HUES48 (cell line): ENCODE measurements around the gene CCHCR1.

ENCODE experiments used
- H3K27ac ChIP-seq: one replicate; pipeline ENCODE4 v1.7.0; 2013; ENCODE audit warnings: low read depth, low read length, inconsistent platforms
- H3K27me3 ChIP-seq: 2 replicates; pipeline ENCODE4 v1.6.1; 2013; ENCODE audit warnings: mild to moderate bottlenecking, low read length; ENCODE audit not compliant: control insufficient read depth, insufficient read depth
- H3K36me3 ChIP-seq: 2 replicates; pipeline ENCODE4 v1.6.1; 2013; ENCODE audit warnings: low read length; ENCODE audit not compliant: control insufficient read depth, insufficient read depth
- H3K4me1 ChIP-seq: 2 replicates; pipeline ENCODE4 v1.6.1; 2013; ENCODE audit warnings: mild to moderate bottlenecking, low read length; ENCODE audit not compliant: control insufficient read depth, insufficient read depth
- H3K4me3 ChIP-seq: 2 replicates; pipeline ENCODE4 v1.5.1; 2013; ENCODE audit warnings: mild to moderate bottlenecking, low read depth, low read length
- H3K9ac ChIP-seq: 2 replicates; pipeline ENCODE4 v1.6.1; 2013; ENCODE audit warnings: mild to moderate bottlenecking, low read depth, low read length, moderate library complexity
- H3K9me3 ChIP-seq: 2 replicates; pipeline ENCODE4 v1.6.1; 2013; ENCODE audit warnings: low read length; ENCODE audit not compliant: control insufficient read depth, insufficient read depth

The CCHCR1 gene

DNA sequence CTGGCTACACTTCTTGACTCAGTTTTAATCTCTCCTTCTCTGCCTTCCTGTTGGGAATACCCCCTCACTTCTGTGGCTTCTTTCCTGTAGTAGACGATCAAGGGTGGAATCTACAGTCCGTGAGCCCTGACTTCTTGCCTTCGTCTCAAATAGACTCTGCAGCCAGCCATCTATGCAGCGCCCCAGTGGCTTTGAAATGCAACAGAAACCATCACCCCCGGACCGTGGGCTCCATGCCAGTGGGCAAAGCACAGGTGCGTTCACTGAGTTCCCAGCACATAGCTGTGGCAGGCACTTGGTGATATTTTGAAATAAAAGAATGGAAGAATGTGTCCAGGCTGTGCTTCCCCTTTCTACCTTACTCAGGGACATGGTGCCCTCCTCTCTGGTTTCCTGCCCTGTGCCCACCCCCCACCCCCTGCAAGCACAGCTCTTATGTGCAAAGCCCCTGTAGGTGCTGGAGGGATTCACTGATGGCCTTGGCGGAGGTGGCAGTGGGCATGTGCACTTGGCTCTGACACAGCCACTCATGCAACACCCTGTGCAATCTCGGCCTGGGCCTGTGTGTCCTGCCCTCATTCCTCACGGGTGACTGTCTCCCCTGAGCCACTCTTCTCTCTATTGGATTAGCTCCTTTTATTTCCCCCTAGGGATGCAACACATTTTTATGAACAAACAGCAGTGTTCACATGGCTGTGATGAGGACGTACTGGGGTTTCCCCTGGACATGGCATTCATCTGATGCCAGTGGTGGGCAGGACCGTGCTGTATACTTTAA lies 31.8 kb downstream of the CCHCR1 start:
- H3K9ac ChIP-seq = no peak overlapping the region
- no peaks in the 10 kb centered on the region for H3K36me3 ChIP-seq
- H3K4me1 ChIP-seq = peaks cover 4% of the 10 kb centered on the region; the same call in 1 of the 2 replicates
- no peaks in the 10 kb centered on the region for H3K9me3 ChIP-seq
- no peak overlapping the region for H3K27ac ChIP-seq
- no peaks in the 10 kb centered on the region for H3K27me3 ChIP-seq
- H3K4me3 ChIP-seq = no peak overlapping the region

DNA sequence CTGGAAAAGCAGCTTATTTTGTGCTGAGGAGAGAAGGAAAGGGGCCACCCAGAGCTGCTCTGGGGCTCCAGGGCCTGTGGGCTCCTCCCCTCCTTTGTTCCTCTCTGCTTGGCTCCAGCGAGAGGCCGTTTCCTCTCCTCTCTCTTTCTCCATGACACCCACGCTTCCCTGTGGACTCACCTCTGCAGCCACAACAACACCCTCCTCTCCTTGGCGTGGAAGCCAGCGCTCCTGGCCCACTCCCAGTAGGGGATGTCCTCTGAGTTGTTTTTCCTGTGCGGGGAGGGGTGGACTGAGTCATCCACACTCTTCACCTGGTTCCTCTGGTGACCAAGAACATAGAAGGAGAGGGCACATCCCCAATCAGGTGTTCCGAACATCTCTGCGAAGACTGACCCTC lies 32.4 kb downstream of the CCHCR1 start:
- Histone ChIP-seq H3K4me3 (no peak overlapping the region), H3K9ac (no peak overlapping the region), H3K9me3 (no peaks in the 10 kb centered on the region), H3K27me3 (no peaks in the 10 kb centered on the region), H3K27ac (peak overlapping the region; percentile 48), H3K36me3 (no peaks in the 10 kb centered on the region), H3K4me1 (peaks cover 4% of the 10 kb centered on the region; the same call in 1 of the 2 replicates)

- no peaks in the 10 kb centered on the region for H3K36me3 ChIP-seq
- H3K27me3 ChIP-seq = no peaks in the 10 kb centered on the region
- no peak overlapping the region for H3K9ac ChIP-seq
- H3K4me3 ChIP-seq = no peak overlapping the region
- no peak overlapping the region for H3K27ac ChIP-seq
- H3K9me3 ChIP-seq = no peaks in the 10 kb centered on the region
- H3K4me1 ChIP-seq = peaks cover 4% of the 10 kb centered on the region; the same call in 1 of the 2 replicates
Observed at GRCh38 chr6:31122791-31123706, 34.6 kb downstream of the CCHCR1 start.

DNA sequence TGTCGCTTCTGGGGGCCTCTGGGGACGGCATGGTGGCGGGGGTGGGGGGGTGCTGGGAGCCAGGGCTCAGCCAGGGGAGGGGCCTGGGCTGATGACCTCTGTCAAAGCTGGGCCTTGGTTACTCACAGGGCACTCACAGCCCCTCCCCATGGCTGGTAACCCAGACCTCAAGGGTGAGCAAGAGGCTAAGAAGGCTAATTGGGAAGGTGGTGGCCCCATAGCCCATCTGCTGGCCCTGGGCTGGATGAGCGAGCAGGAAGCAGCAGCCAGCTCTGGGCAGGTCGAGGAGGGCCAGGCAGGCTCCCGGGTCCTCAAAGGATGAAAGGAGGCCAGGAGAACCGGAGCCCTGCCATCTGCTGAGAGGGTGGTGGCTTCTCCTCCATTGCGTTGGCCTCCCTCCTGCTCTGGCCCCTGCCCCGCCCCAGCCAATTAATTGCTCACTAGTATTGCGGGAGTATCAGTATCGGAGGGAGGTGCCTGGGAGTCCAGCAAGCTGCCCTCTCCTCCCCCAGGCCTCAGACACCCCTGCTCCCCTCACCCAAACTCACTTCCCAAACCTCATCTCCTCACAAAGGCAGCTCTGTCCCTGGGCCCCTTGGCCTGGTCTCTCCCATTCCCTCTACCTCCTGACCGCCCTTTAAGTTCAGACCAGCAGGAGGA lies 36.3 kb downstream of the CCHCR1 start:
- H3K9me3 ChIP-seq = no peaks in the 10 kb centered on the region
- H3K4me3 ChIP-seq = no peak overlapping the region
- H3K27ac ChIP-seq = no peak overlapping the region
- no peaks in the 10 kb centered on the region for H3K36me3 ChIP-seq
- H3K27me3 ChIP-seq = no peaks in the 10 kb centered on the region
- peaks cover 4% of the 10 kb centered on the region; the same call in 1 of the 2 replicates for H3K4me1 ChIP-seq
- no peak overlapping the region for H3K9ac ChIP-seq

DNA sequence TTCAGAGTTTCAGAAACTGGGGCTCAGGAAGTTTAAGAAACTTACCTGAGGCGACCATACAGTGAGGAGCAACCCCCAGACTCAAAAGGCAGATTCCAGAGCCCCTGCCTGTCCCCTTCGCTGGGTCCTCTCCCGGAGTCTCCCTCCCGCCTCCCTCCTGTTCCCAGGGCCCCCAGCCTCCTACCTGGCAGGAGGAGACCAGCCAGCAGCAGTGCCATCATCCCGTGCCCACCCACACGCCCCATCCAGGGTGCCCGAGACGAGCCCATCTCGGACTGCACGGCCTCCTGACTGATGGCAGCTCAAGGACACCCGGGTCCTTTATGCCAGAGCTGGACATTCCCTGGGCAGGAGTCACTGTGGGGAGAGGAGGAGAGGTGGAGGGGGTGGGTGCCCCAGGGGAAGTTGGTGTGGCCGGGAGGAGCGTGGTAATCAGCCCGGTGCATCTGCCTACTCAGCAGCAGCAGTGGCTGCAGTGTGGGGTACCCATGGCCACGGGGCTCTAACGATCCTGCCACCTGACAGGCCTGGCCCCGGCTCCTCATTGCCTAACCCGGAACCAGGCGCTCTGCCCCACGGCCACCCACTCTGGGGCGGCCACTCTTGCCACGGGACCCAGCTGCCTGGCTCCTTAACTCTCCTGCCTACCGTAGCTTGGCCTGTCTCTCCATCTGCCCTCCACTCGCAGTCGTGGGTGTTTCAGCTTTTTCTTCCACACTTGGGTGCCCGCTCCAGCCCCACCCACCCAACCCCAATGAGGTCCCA lies 37.3 kb downstream of the CCHCR1 start, which contains the start of gene CDSN:
CDSN (minus strand) TSS at position 296 of the 765 bp plus-strand sequence; CDS start at position 269, 27 bp downstream.
- Histone ChIP-seq H3K36me3 (no peaks in the 10 kb centered on the region), H3K27me3 (no peaks in the 10 kb centered on the region), H3K9me3 (no peaks in the 10 kb centered on the region), H3K4me3 (no peak within 1 kb of the TSS), H3K4me1 (peaks cover 4% of the 10 kb centered on the region; the same call in 1 of the 2 replicates), H3K27ac (no peak within 1 kb of the TSS), H3K9ac (no peak within 1 kb of the TSS)

- Histone ChIP-seq H3K9ac (no peak overlapping the region), H3K4me1 (peaks cover 10% of the 10 kb centered on the region), H3K36me3 (no peaks in the 10 kb centered on the region), H3K4me3 (no peak overlapping the region), H3K27me3 (no peaks in the 10 kb centered on the region), H3K27ac (no peak overlapping the region), H3K9me3 (no peaks in the 10 kb centered on the region)
Observed at GRCh38 chr6:31118178-31118577, 39.4 kb downstream of the CCHCR1 start.

DNA sequence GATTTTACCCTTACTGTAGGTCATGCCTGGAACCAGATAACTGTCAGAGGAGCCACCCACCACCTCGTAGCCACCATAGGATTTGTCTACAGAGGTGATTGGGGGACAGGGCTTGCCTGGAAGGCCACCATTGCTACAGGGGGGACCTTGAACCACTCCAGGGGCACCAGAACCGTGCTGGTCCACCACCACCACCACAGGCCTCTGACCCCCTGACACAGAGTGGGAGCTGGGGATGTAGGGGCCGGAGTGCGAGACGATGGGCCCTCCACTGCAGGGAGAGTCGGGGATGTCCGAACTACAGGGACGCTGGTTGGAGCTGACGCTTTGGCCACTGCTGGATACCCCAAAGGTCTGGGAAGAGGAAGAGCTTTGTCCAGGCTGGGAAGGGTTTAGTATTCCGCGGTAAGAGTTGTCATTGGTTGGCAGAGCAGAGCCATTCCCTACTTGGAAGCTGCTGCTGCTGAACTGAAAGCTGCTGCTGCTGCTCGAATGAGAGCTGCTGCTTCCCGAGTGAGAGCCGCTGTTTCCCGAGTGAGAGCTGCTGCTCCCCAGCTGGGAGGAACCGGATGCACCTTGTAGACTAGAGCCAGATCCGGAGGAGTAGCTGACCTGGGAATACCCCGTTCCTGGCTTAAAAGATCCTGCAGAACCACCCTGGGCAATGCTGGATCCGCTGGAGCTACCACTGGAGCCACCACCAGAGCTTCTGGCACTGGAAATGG lies 40.8 kb downstream of the CCHCR1 start:
- Histone ChIP-seq H3K4me1 (peaks cover 10% of the 10 kb centered on the region), H3K27ac (no peak overlapping the region), H3K9ac (no peak overlapping the region), H3K4me3 (no peak overlapping the region), H3K9me3 (no peaks in the 10 kb centered on the region), H3K27me3 (no peaks in the 10 kb centered on the region), H3K36me3 (no peaks in the 10 kb centered on the region)

DNA sequence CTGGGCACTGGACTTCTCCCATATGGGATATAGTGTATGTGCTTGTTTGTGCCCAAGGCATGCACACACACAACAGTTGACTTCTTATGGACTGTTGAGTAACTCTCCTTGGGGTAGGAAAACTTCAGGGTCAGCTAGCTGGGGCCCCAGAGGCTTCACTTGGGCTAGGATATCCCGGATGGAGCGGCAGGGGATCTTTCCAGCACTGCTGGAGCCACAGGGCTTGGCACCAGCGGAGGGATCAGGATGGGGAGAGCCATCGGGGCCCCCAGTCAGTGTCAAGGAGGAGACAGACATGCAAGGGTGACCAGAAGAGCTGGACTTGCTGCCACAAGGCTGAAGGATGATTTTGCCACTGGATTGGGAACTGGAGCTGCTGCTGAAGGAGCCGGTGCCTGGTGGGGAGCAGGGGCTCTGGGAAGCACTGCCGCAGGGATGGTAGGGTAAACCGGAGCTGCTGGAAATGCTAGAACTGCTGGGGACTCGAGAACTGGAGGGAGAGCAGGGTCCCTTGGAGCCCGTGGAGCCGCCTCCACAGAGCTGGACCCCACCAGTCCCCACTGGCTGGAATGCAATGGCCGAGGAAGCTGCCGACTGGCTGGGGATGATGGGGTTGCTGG lies 41.6 kb downstream of the CCHCR1 start:
- no peaks in the 10 kb centered on the region for H3K36me3 ChIP-seq
- H3K27me3 ChIP-seq = no peaks in the 10 kb centered on the region; the same call in 1 of the 2 replicates
- peaks cover 12% of the 10 kb centered on the region for H3K4me1 ChIP-seq
- H3K4me3 ChIP-seq = no peak overlapping the region
- no peak overlapping the region for H3K27ac ChIP-seq
- no peaks in the 10 kb centered on the region for H3K9me3 ChIP-seq
- H3K9ac ChIP-seq = no peak overlapping the region

- H3K36me3 ChIP-seq = no peaks in the 10 kb centered on the region
- no peak overlapping the region for H3K4me3 ChIP-seq
- H3K9ac ChIP-seq = no peak overlapping the region
- H3K9me3 ChIP-seq = no peaks in the 10 kb centered on the region
- H3K4me1 ChIP-seq = peaks cover 20% of the 10 kb centered on the region
- H3K27ac ChIP-seq = peak overlapping the region; percentile 83
- peaks cover 5% of the 10 kb centered on the region for H3K27me3 ChIP-seq
Observed at GRCh38 chr6:31114970-31115849, 42.4 kb downstream of the CCHCR1 start.
